Measurements from ENCODE around the gene YPEL2.
"Not testable (repeated sequence)": the region's sequence is repeated elsewhere in the genome, so short reads cannot be mapped to it uniquely, and the experiment has no call there.

Gene YPEL2

GRCh38 chr17:59331129-59331928 is at the start of gene YPEL2:
Gene YPEL2 (plus strand): TSS chr17:59331655. CDS start chr17:59353410, 21,755 bp downstream.
- FAIRE-seq, result no peak

- FAIRE-seq, result no peak
Measured at GRCh38 chr17:59284317-59284716, 47.1 kb upstream of the YPEL2 start.

GRCh38 chr17:59287452-59287851 is 44.0 kb upstream of the YPEL2 start:
- no peak for FAIRE-seq

GRCh38 chr17:59287891-59288290 is 43.6 kb upstream of the YPEL2 start:
- no peak for FAIRE-seq

GRCh38 chr17:59289981-59290301 is 41.5 kb upstream of the YPEL2 start:
- FAIRE-seq, result no peak

- FAIRE-seq, result not testable (repeated sequence)
Measured at GRCh38 chr17:59290302-59290998, 41.0 kb upstream of the YPEL2 start.

- FAIRE-seq, result no peak
Measured at GRCh38 chr17:59292174-59292523, 39.3 kb upstream of the YPEL2 start.

GRCh38 chr17:59296190-59296589 is 35.3 kb upstream of the YPEL2 start:
- FAIRE-seq, result no peak

GRCh38 chr17:59298521-59298920 is 32.9 kb upstream of the YPEL2 start:
- FAIRE-seq, result no peak

- no peak for FAIRE-seq
Measured at GRCh38 chr17:59299400-59300092, 31.9 kb upstream of the YPEL2 start.

- no peak for FAIRE-seq
Measured at GRCh38 chr17:59300941-59301340, 30.5 kb upstream of the YPEL2 start.

- FAIRE-seq, result no peak
Measured at GRCh38 chr17:59304811-59305210, 26.6 kb upstream of the YPEL2 start.

- no peak for FAIRE-seq
Measured at GRCh38 chr17:59310263-59310920, 21.1 kb upstream of the YPEL2 start.

- peak; percentile 87 for FAIRE-seq
Measured at GRCh38 chr17:59311051-59311468, 20.4 kb upstream of the YPEL2 start.

- FAIRE-seq, result not testable (repeated sequence)
Measured at GRCh38 chr17:59311521-59311920, 19.9 kb upstream of the YPEL2 start.

GRCh38 chr17:59315866-59316265 is 15.6 kb upstream of the YPEL2 start:
- no peak for FAIRE-seq

- FAIRE-seq, result no peak
Measured at GRCh38 chr17:59327121-59327980, 4.1 kb upstream of the YPEL2 start.

GRCh38 chr17:59327981-59328290 is 3.5 kb upstream of the YPEL2 start:
- no peak for FAIRE-seq

GRCh38 chr17:59328601-59329000 is 2.9 kb upstream of the YPEL2 start:
- FAIRE-seq, result no peak

- FAIRE-seq, result peak; percentile 90
Measured at GRCh38 chr17:59329176-59330052, 2.0 kb upstream of the YPEL2 start.

Measured in G401.6 (cell line).